Measurements from ENCODE around the gene BCAR3. TPM values are rescaled to one million over a fixed set of nuclear protein-coding genes. Genes with fewer than 3 reads are reported as not detected.

Gene BCAR3
- 38.3 TPM for polyA plus RNA-seq (2013, experiment 1 of 2)
- 40.0 TPM for polyA plus RNA-seq (2013, experiment 2 of 2)

- peak within 1 kb of the TSS; percentile 80 for H3K4me3 ChIP-seq (ENCODE audit: extremely low read depth, insufficient read depth, low read length, poor library complexity, severe bottlenecking)
These were observed at the start of gene BCAR3 for GRCh38 chr1:93681101-93681988. TSS of gene BCAR3 (minus strand) at chr1:93681837. CDS start at chr1:93674930, 6,907 bp downstream.

GRCh38 chr1:93730621-93731020 lies 49.0 kb upstream of the BCAR3 start:
- Histone ChIP-seq H3K4me3 (ENCODE audit: extremely low read depth, insufficient read depth, low read length, poor library complexity, severe bottlenecking) (no peak overlapping the region), H3K9me3 (ENCODE audit: control insufficient read depth, low read length) (no peaks in the 10 kb centered on the region), H3K4me1 (ENCODE audit: control insufficient read depth, insufficient read depth, low read length, poor library complexity, severe bottlenecking) (peaks cover 13% of the 10 kb centered on the region), H3K36me3 (ENCODE audit: control insufficient read depth, insufficient read depth, low read length) (no peaks in the 10 kb centered on the region), H3K27ac (ENCODE audit: low read depth, low read length, severe bottlenecking) (no peak overlapping the region)
- WGBS, 2 experiments (ENCODE audit: insufficient coverage in 2 of 2): no CpG with 5 or more reads among the region's 2 CpGs

More at GRCh38 chr1:93681101-93681988, at the start of gene BCAR3:
- WGBS, 2 experiments (ENCODE audit: insufficient coverage in 2 of 2): 0% methylated on average over 81 to 92 of the region's 105 CpGs
- H3K4me1 ChIP-seq (ENCODE audit: control insufficient read depth, insufficient read depth, low read length, poor library complexity, severe bottlenecking): peaks cover 34% of the 10 kb centered on the region
- peak within 1 kb of the TSS; percentile 71 for H3K27ac ChIP-seq (ENCODE audit: low read depth, low read length, severe bottlenecking)
- no peaks in the 10 kb centered on the region for H3K9me3 ChIP-seq (ENCODE audit: control insufficient read depth, low read length)
- H3K36me3 ChIP-seq (ENCODE audit: control insufficient read depth, insufficient read depth, low read length): peaks cover 24% of the 10 kb centered on the region

- Histone ChIP-seq H3K36me3 (ENCODE audit: control insufficient read depth, insufficient read depth, low read length) (no peaks in the 10 kb centered on the region), H3K27ac (ENCODE audit: low read depth, low read length, severe bottlenecking) (no peak overlapping the region)
- WGBS, 2 experiments (ENCODE audit: insufficient coverage in 2 of 2): 79 to 83% methylated on average over 4 of the region's 4 CpGs
These were observed 48.3 kb upstream of the BCAR3 start for GRCh38 chr1:93729906-93730305.

GRCh38 chr1:93729502-93729901 lies 47.9 kb upstream of the BCAR3 start:
- Histone ChIP-seq H3K36me3 (ENCODE audit: control insufficient read depth, insufficient read depth, low read length) (no peaks in the 10 kb centered on the region), H3K27ac (ENCODE audit: low read depth, low read length, severe bottlenecking) (no peak overlapping the region), H3K4me1 (ENCODE audit: control insufficient read depth, insufficient read depth, low read length, poor library complexity, severe bottlenecking) (peaks cover 4% of the 10 kb centered on the region), H3K4me3 (ENCODE audit: extremely low read depth, insufficient read depth, low read length, poor library complexity, severe bottlenecking) (no peak overlapping the region), H3K9me3 (ENCODE audit: control insufficient read depth, low read length) (no peaks in the 10 kb centered on the region)
- WGBS, 2 experiments (ENCODE audit: insufficient coverage in 2 of 2): 96 to 100% methylated on average over 2 to 4 of the region's 4 CpGs

More at GRCh38 chr1:93729906-93730305, 48.3 kb upstream of the BCAR3 start:
- Histone ChIP-seq H3K4me3 (ENCODE audit: extremely low read depth, insufficient read depth, low read length, poor library complexity, severe bottlenecking) (no peak overlapping the region), H3K4me1 (ENCODE audit: control insufficient read depth, insufficient read depth, low read length, poor library complexity, severe bottlenecking) (peaks cover 5% of the 10 kb centered on the region), H3K9me3 (ENCODE audit: control insufficient read depth, low read length) (no peaks in the 10 kb centered on the region)

GRCh38 chr1:93728480-93729131 lies 47.0 kb upstream of the BCAR3 start:
- no peak overlapping the region for H3K27ac ChIP-seq (ENCODE audit: low read depth, low read length, severe bottlenecking)
- WGBS, 2 experiments (ENCODE audit: insufficient coverage in 2 of 2): 96 to 97% methylated on average over 11 of the region's 13 CpGs

GRCh38 chr1:93723733-93724270 lies 42.2 kb upstream of the BCAR3 start:
- peak overlapping the region; percentile 99 for H3K27ac ChIP-seq (ENCODE audit: low read depth, low read length, severe bottlenecking)
- H3K4me1 ChIP-seq (ENCODE audit: control insufficient read depth, insufficient read depth, low read length, poor library complexity, severe bottlenecking): peaks cover 34% of the 10 kb centered on the region
- H3K9me3 ChIP-seq (ENCODE audit: control insufficient read depth, low read length): no peaks in the 10 kb centered on the region
- no peak overlapping the region for H3K4me3 ChIP-seq (ENCODE audit: extremely low read depth, insufficient read depth, low read length, poor library complexity, severe bottlenecking)
- no peaks in the 10 kb centered on the region for H3K36me3 ChIP-seq (ENCODE audit: control insufficient read depth, insufficient read depth, low read length)
- WGBS, 2 experiments (ENCODE audit: insufficient coverage in 2 of 2): 69 to 96% methylated on average over 3 of the region's 5 CpGs

More at GRCh38 chr1:93728480-93729131, 47.0 kb upstream of the BCAR3 start:
- no peaks in the 10 kb centered on the region for H3K9me3 ChIP-seq (ENCODE audit: control insufficient read depth, low read length)
- no peak overlapping the region for H3K4me3 ChIP-seq (ENCODE audit: extremely low read depth, insufficient read depth, low read length, poor library complexity, severe bottlenecking)
- no peaks in the 10 kb centered on the region for H3K36me3 ChIP-seq (ENCODE audit: control insufficient read depth, insufficient read depth, low read length)
- peaks cover 12% of the 10 kb centered on the region for H3K4me1 ChIP-seq (ENCODE audit: control insufficient read depth, insufficient read depth, low read length, poor library complexity, severe bottlenecking)

- Histone ChIP-seq H3K4me1 (ENCODE audit: control insufficient read depth, insufficient read depth, low read length, poor library complexity, severe bottlenecking) (peaks cover 34% of the 10 kb centered on the region), H3K27ac (ENCODE audit: low read depth, low read length, severe bottlenecking) (peak overlapping the region; percentile 99), H3K4me3 (ENCODE audit: extremely low read depth, insufficient read depth, low read length, poor library complexity, severe bottlenecking) (no peak overlapping the region), H3K36me3 (ENCODE audit: control insufficient read depth, insufficient read depth, low read length) (no peaks in the 10 kb centered on the region), H3K9me3 (ENCODE audit: control insufficient read depth, low read length) (no peaks in the 10 kb centered on the region)
- WGBS, 2 experiments (ENCODE audit: insufficient coverage in 2 of 2): 80 to 92% methylated on average over 5 to 6 of the region's 6 CpGs
These were observed 41.5 kb upstream of the BCAR3 start for GRCh38 chr1:93723110-93723509.

- Histone ChIP-seq H3K4me1 (ENCODE audit: control insufficient read depth, insufficient read depth, low read length, poor library complexity, severe bottlenecking) (peaks cover 34% of the 10 kb centered on the region), H3K27ac (ENCODE audit: low read depth, low read length, severe bottlenecking) (peak overlapping the region; percentile 99), H3K9me3 (ENCODE audit: control insufficient read depth, low read length) (no peaks in the 10 kb centered on the region), H3K36me3 (ENCODE audit: control insufficient read depth, insufficient read depth, low read length) (no peaks in the 10 kb centered on the region), H3K4me3 (ENCODE audit: extremely low read depth, insufficient read depth, low read length, poor library complexity, severe bottlenecking) (no peak overlapping the region)
- WGBS, 2 experiments (ENCODE audit: insufficient coverage in 2 of 2): 52 to 61% methylated on average over 12 to 14 of the region's 21 CpGs
These were observed 40.7 kb upstream of the BCAR3 start for GRCh38 chr1:93722081-93723031.

- Histone ChIP-seq H3K27ac (ENCODE audit: low read depth, low read length, severe bottlenecking) (peak overlapping the region; percentile 99), H3K9me3 (ENCODE audit: control insufficient read depth, low read length) (peaks cover 8% of the 10 kb centered on the region), H3K4me1 (ENCODE audit: control insufficient read depth, insufficient read depth, low read length, poor library complexity, severe bottlenecking) (peaks cover 34% of the 10 kb centered on the region), H3K36me3 (ENCODE audit: control insufficient read depth, insufficient read depth, low read length) (no peaks in the 10 kb centered on the region), H3K4me3 (ENCODE audit: extremely low read depth, insufficient read depth, low read length, poor library complexity, severe bottlenecking) (no peak overlapping the region)
- 94 to 96% methylated on average over 5 to 7 of the region's 7 CpGs for WGBS, 2 experiments (ENCODE audit: insufficient coverage in 2 of 2)
These were observed 39.5 kb upstream of the BCAR3 start for GRCh38 chr1:93720956-93721626.

All from mesodermal cell (in vitro differentiated cells).